GM12864 (cell line): ENCODE data around the gene NEURL1.

Experiments used
- DNase-seq: peaks from one replicate; pipeline ENCODE4 v3.0.0-alpha.2; 2011; ENCODE audit warnings: low read depth
- H3K4me3 ChIP-seq: 2 replicates; pipeline ENCODE4 v1.5.1; 2011; ENCODE audit warnings: mild to moderate bottlenecking, low read depth, low read length, control low read depth
- TF ChIP-seq, protein P1 (sequence below): IDR thresholded peaks from 2 replicates; pipeline ENCODE4 v1.5.1; 2011; ENCODE audit warnings: low read depth, mild to moderate bottlenecking, moderate library complexity, low read length, control low read depth, inconsistent platforms; ENCODE audit errors: missing control alignments

NEURL1 gene

DNA sequence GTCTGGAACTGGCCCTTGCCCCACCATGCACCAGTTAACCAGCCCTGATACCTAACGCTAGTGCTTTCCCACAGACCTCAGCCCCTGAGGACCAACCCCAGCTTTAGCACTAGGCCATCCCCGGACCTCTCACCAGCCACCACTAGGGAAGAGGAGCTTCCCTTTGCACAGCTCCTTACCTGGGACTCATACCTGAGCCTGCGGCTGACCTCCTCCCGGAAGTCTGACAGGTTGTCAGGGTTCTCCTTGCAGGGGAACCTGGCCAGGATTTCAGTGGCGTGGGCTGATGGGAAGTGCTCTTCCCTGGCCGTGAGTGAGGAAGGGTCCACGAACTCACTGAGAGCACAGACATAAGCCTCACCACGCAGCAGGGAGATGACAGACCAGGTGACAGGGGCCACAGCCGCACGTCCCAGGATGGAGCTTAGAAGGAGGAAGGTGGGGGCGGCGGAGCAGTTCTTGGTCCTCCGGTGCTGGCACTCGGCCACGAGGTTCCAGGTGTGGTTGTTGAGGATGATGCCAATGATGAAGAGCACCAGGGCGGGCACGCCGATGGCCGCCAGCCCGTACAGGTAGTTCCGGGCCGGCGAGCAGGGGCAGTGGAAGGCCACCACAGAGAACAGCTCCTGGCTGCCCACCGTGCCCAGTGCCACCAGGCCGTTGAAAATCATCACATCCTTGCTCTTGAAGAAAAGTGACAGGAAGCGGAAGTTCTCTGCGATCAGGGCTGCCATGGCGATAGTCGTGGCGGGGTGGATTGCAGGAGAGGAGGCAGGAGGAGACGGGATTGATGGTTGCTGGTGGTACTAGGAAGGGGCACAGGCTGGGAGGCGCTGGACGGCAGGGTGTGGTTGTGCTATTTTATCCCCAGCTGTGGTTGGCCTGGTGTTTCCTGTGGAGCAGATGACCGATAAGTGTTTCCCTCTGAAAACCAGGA, 44.0 kb upstream of the NEURL1 start:
- H3K4me3 ChIP-seq: peak overlapping the region; percentile 9
- no peak for DNase-seq
- TF ChIP-seq, protein P1, sequence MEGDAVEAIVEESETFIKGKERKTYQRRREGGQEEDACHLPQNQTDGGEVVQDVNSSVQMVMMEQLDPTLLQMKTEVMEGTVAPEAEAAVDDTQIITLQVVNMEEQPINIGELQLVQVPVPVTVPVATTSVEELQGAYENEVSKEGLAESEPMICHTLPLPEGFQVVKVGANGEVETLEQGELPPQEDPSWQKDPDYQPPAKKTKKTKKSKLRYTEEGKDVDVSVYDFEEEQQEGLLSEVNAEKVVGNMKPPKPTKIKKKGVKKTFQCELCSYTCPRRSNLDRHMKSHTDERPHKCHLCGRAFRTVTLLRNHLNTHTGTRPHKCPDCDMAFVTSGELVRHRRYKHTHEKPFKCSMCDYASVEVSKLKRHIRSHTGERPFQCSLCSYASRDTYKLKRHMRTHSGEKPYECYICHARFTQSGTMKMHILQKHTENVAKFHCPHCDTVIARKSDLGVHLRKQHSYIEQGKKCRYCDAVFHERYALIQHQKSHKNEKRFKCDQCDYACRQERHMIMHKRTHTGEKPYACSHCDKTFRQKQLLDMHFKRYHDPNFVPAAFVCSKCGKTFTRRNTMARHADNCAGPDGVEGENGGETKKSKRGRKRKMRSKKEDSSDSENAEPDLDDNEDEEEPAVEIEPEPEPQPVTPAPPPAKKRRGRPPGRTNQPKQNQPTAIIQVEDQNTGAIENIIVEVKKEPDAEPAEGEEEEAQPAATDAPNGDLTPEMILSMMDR: no peak

- no peak for DNase-seq
- H3K4me3 ChIP-seq: peak overlapping the region; percentile 76; the same call in 1 of the 2 replicates
- TF ChIP-seq, protein P1: no peak
These were observed 43.3 kb upstream of the NEURL1 start for GRCh38 chr10:103450201-103450695.

DNA sequence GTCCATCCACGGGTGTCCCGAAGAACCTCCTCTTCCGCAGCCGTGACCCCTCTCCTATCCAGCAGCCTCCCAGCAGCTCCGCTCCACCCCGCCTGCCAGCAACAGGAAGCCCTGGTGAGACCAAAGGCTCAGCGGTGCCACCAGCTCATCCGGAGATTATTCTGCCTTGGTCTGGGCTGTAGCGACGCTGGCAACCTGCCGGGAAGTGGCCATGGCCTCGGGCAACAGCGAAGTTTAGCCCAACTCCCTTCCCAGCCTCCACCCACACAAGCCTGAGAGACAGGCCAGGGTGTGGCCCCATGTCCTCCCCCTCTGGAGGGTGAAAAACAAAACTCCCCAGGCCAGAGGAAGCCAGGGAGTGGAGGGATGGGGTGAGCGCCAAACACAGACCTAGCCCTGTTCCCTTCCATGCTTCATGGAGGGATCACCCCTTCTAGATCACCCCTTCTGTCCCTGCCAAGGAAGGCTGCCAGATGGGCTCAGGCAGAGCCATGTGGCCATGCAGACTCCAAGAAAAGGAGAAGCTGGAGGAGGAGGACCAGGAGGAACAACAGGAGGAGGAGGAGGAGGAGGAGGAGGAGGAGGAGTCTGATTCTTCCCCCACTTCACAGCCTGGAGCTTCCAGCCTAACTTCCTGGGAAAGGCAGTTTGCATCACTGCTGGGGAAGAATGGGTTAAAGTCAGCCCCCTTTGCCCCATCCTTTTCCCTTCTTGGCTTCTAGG, 42.3 kb upstream of the NEURL1 start:
- TF ChIP-seq, protein P1: no peak
- H3K4me3 ChIP-seq: peak overlapping the region; percentile 76
- DNase-seq: no peak

DNA sequence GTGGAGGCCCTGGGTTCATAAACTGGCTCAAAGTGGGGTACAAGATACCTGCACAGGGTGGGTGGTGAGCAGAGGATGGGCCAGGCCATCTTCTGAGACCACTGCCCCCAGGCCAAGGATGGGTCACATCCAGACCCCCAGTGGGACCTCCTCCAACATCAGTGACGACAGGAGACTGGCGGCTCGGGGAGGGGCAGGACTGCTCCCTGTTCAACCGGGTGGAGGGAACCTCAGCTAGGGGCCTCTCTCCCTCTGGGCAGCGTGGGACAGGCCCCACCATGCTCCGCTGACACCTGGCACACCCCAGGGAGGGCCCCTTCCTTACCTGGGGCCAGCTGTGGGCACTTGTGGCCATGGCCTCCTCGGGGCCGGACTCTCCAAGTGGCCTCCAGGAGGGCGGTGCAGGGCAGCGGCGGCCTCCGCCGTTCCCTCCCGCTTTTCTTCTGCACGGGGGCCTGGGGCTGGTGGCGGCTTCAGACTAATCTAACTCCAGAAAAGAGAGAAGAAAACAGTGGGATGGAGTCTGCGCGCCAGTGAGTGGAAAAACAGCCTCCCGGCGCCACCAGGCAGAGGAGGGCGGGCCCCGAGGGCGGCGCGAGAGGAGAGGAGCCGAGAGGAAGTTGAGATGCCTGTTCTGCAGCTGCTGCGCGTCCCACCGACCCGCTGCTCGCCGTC, 41.5 kb upstream of the NEURL1 start, which contains the start of gene CALHM2:
Gene CALHM2, minus strand, starts transcription at position 540 of the 675 bp plus-strand sequence. CDS start 2,429 bp downstream, outside the sequence.
- no peak for DNase-seq
- H3K4me3 ChIP-seq: peak within 1 kb of the TSS; percentile 76
- TF ChIP-seq, protein P1: no peak

DNA sequence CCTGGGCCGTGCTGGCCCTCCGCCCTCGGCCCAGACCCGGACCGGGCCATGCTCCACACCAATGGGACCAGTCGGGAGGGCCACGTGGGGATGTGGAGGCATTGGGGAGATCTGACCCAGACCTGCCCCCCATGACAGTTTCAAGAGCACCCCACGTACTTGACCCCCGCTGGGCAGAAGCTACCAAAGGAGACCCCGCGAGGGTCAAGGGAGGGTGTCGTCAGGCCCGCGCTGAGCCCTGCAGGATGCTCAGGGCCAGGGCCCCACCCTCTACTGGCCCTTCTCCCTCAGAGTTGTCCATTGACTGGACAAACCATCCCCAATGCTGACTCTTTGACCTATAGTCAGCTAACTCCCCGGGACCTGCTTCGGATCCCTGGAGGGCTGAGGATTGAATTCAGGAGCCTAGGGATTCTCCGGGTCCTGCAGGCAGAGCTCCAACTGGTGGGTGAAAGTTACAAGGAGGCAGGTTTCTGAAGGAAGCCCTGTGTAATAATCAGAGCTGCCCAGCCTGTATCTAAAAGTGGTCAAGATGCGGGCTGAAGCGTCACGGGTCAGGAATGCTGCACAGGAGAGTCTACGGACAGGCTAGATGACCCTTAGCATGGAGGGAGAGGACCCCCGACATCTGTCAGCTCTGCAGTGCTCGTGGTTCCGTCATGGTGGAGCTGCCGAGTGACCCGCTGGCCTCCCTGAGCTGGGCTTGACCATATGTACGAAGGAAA, 40.8 kb upstream of the NEURL1 start:
- TF ChIP-seq, protein P1: no peak
- peak overlapping the region; percentile 76 for H3K4me3 ChIP-seq
- no peak for DNase-seq

DNA sequence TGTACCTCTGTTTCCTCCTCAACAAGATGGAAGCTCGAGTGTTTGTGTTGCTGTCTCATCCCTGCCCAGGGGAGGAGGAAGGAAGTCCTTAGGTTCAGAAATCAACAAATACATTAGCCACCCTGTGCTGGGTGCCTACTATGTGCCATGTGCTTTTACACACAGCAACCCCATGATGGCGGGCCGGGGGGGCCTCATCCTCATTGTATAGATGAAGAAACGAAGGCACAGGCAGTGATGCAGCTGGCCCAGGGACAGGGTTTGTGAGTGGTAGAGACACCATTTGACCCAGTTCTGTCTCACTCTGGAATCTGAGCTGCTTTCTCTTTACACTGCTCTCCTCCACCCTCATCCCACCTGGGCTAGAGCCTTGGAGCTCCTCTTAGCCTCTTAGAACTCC, 39.5 kb upstream of the NEURL1 start:
- no peak overlapping the region for H3K4me3 ChIP-seq
- TF ChIP-seq, protein P1: no peak
- no peak for DNase-seq
